ENCODE results near the gene ACCS. TPM values are rescaled to one million over a fixed set of nuclear protein-coding genes. Genes with fewer than 3 reads are reported as not detected.
A peak's percentile ranks its signal among the peaks of the same experiment; 100 is the strongest.

ACCS gene
- total RNA-seq, 4 donors from 2014 or later, result 17.7 to 45.8 (median 31.5) TPM

- 24 to 35% methylated on average over 3 of the region's 3 CpGs for WGBS, 2 donors
- TF ChIP-seq EP300 (IDR thresholded peaks at IDR 0.05), result no peak
- TF ChIP-seq POLR2A (IDR thresholded peaks at IDR 0.05), result no peak
- no peak for TF ChIP-seq CTCF (IDR thresholded peaks at IDR 0.05)
- H3K4me3 ChIP-seq, result no peak overlapping the region
- peaks cover 0 to 49% (median 15%) of the 10 kb centered on the region in 4 donors for H3K4me1 ChIP-seq
- no peaks in the 10 kb centered on the region for H3K27me3 ChIP-seq
- H3K9me3 ChIP-seq, result no peaks in the 10 kb centered on the region
- H3K36me3 ChIP-seq, result no peaks in the 10 kb centered on the region
- H3K27ac ChIP-seq, result peak overlapping the region; percentile 1 to 82 (median 61)
- DNase-seq (ENCODE audit: low spot score in 2 of 2), result no peak
These were observed 32.6 kb upstream of the ACCS start for GRCh38 chr11:44033411-44033850.

- DNase-seq (ENCODE audit: low spot score in 2 of 2), result no peak
- H3K4me1 ChIP-seq, result peaks cover 0 to 49% (median 15%) of the 10 kb centered on the region in 4 donors
- no peaks in the 10 kb centered on the region for H3K9me3 ChIP-seq
- peak overlapping the region in 3 of 4 donors; percentile 50 to 82 (median 79) for H3K27ac ChIP-seq
- no peaks in the 10 kb centered on the region for H3K27me3 ChIP-seq
- no peak overlapping the region for H3K4me3 ChIP-seq
- H3K36me3 ChIP-seq, result no peaks in the 10 kb centered on the region
- 29 to 49% methylated on average over 3 of the region's 3 CpGs for whole genome bisulfite sequencing, 2 donors
- no peak for TF ChIP-seq EP300 (IDR thresholded peaks at IDR 0.05)
- no peak for TF ChIP-seq POLR2A (IDR thresholded peaks at IDR 0.05)
- no peak for TF ChIP-seq CTCF (IDR thresholded peaks at IDR 0.05)
These were observed 32.2 kb upstream of the ACCS start for GRCh38 chr11:44033856-44034255.

GRCh38 chr11:44034639-44035038, 31.4 kb upstream of the ACCS start:
- no peak for DNase-seq (ENCODE audit: low spot score in 2 of 2)
- H3K9me3 ChIP-seq, result no peaks in the 10 kb centered on the region
- TF ChIP-seq CTCF (IDR thresholded peaks at IDR 0.05) (no peak), POLR2A (IDR thresholded peaks at IDR 0.05) (no peak), EP300 (IDR thresholded peaks at IDR 0.05) (no peak)
- peaks cover 0 to 49% (median 15%) of the 10 kb centered on the region in 4 donors for H3K4me1 ChIP-seq
- no peak overlapping the region for H3K4me3 ChIP-seq
- H3K27me3 ChIP-seq, result no peaks in the 10 kb centered on the region
- H3K27ac ChIP-seq, result peak overlapping the region in 1 of 4 donors; percentile 82
- H3K36me3 ChIP-seq, result no peaks in the 10 kb centered on the region

DNA sequence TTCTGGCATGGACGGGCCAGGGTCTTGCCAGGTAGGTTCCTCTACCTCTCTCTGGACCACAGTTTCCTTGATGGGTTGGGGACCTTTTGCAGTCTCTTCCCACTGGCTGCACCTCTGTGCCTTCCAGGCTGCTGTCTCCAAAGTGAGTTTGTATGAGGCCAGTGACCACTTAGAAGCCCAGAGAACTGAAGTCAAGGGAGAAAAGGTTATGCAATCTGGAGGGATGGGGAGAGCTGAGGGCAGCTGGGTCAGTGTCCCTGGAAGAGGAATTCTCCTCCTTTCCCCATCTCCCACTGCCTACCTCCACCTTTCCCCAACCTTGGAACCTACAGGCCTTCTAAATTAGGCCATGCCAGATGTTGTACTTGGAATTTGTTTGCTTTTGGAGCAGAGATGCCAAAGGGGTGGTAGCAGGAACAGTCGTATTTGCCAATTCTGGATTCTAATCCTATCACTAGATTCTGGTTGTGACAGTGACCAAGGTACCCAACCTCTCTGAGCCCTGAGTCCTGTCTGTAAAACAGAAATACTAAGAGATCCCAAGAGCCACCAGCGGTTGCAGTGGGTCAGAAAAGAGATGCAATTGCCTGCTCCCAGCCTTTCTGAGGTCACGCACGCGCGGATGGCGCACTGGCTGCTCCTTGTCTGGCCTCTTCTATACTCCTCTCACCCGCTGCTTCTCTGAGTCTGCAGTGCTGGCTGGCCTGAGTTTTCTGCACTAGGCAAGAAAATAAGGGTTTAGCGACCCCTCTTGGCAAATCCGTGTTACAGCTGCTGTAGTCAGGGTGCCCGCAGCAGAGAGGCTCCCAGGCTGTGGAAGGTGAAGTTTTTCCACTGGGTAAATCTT, 29.0 kb upstream of the ACCS start:
- Histone ChIP-seq H3K27ac (peak overlapping the region in 2 of 4 donors; percentile 56 to 67), H3K4me1 (peaks cover 0 to 30% (median 9%) of the 10 kb centered on the region in 4 donors), H3K4me3 (no peak overlapping the region), H3K9me3 (peaks cover 0 to 9% (median 0%) of the 10 kb centered on the region in 4 donors), H3K27me3 (no peaks in the 10 kb centered on the region), H3K36me3 (no peaks in the 10 kb centered on the region)
- peak; percentile 70 to 77 for DNase-seq (ENCODE audit: low spot score in 2 of 2)
- TF ChIP-seq CTCF (IDR thresholded peaks at IDR 0.05), result peak; percentile 68 to 89 (median 82)
- peak in 1 of 2 donors; percentile 67 for TF ChIP-seq EP300 (IDR thresholded peaks at IDR 0.05)
- no peak for TF ChIP-seq POLR2A (IDR thresholded peaks at IDR 0.05)
- WGBS, 2 donors, result 13 to 14% methylated on average over 12 of the region's 12 CpGs

DNA sequence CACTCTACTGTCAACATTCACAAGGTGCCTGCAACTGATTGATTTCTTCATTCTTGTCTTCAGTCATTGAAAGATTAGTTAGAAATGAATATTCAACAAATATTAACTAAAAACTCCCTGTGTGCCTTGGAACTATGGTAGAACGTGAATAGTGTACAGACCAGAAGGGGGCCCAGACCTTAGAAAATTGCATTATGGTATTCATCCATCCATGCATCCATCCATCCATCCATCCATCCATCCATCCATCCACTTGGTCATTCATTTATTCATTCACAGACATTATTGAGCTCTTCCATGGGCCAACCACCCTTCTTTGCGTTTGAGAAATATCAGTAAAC, 28.4 kb upstream of the ACCS start:
- no peak for DNase-seq (ENCODE audit: low spot score in 2 of 2)
- Histone ChIP-seq H3K27me3 (no peaks in the 10 kb centered on the region), H3K27ac (no peak overlapping the region), H3K36me3 (no peaks in the 10 kb centered on the region), H3K9me3 (peaks cover 0 to 9% (median 0%) of the 10 kb centered on the region in 4 donors), H3K4me1 (peaks cover 0 to 24% (median 3%) of the 10 kb centered on the region in 4 donors), H3K4me3 (no peak overlapping the region)
- 88 to 89% methylated on average over 2 of the region's 2 CpGs for WGBS, 2 donors
- TF ChIP-seq CTCF (IDR thresholded peaks at IDR 0.05), result no peak
- TF ChIP-seq EP300 (IDR thresholded peaks at IDR 0.05), result no peak
- TF ChIP-seq POLR2A (IDR thresholded peaks at IDR 0.05), result no peak

Data from tibial nerve (tissue), 4 donors.